HG03095 (cell line): ENCODE data around the gene SOX4.

ENCODE experiments used
- ATAC-seq: cut with Tn5 transposase; IDR thresholded peaks from one replicate; pipeline ENCODE4 v1.9.1; 2021; ENCODE audit warnings: moderate library complexity; ENCODE audit not compliant: unreplicated experiment

SOX4 gene

GRCh38 chr6:21612067-21612745 is 18.7 kb downstream of the SOX4 start:
- ATAC-seq: no peak

GRCh38 chr6:21613809-21614208 is 20.3 kb downstream of the SOX4 start:
- ATAC-seq: no peak

GRCh38 chr6:21614226-21614625 is 20.7 kb downstream of the SOX4 start:
- ATAC-seq: no peak

- ATAC-seq: no peak
Measured at GRCh38 chr6:21615504-21615903, 22.0 kb downstream of the SOX4 start.

GRCh38 chr6:21616005-21616404 is 22.5 kb downstream of the SOX4 start:
- no peak for ATAC-seq

GRCh38 chr6:21625642-21626041 is 32.1 kb downstream of the SOX4 start:
- no peak for ATAC-seq

- no peak for ATAC-seq
Measured at GRCh38 chr6:21626756-21627155, 33.2 kb downstream of the SOX4 start.

GRCh38 chr6:21628160-21628559 is 34.6 kb downstream of the SOX4 start:
- no peak for ATAC-seq

- no peak for ATAC-seq
Measured at GRCh38 chr6:21633511-21634109, 40.1 kb downstream of the SOX4 start.

GRCh38 chr6:21634582-21634981 is 41.0 kb downstream of the SOX4 start:
- no peak for ATAC-seq

- ATAC-seq: no peak
Measured at GRCh38 chr6:21636876-21637275, 43.3 kb downstream of the SOX4 start.

- no peak for ATAC-seq
Measured at GRCh38 chr6:21639316-21639715, 45.8 kb downstream of the SOX4 start.
